Psoas muscle (tissue), 8 donors: ENCODE measurements around the gene NACA. TPM values are rescaled to one million over a fixed set of nuclear protein-coding genes. Genes with fewer than 3 reads are reported as not detected.
A peak's percentile ranks its signal among the peaks of the same experiment; 100 is the strongest.

Source experiments
- ATAC-seq, 4 donors: fragments of 200-7000 bp; cut with Tn5 transposase; one replicate each; pipeline ENCODE4 v1.9.1; 2020; ENCODE audit warnings: moderate library complexity in 3 of 4, mild to moderate bottlenecking in 2 of 4
- DNase-seq, 2 donors: peaks; one replicate each; pipeline ENCODE4 v3.0.0-alpha.2; 2020
- H3K27ac ChIP-seq: fragments of 200-600 bp; one replicate; pipeline ENCODE4 v1.8.0; 2022
- H3K27me3 ChIP-seq, 3 donors: fragments of 200-600 bp in 1 of 3; one replicate each; pipeline versions ENCODE4 v1.6.1 to v1.8.0; 2013 to 2022; ENCODE audit warnings: low read length in 2 of 3, mild to moderate bottlenecking in 2 of 3, moderate library complexity in 1 of 3; ENCODE audit not compliant: insufficient read depth in 3 of 3
- H3K36me3 ChIP-seq, 2 donors: fragments of 200-600 bp in 1 of 2; one replicate each; pipeline versions ENCODE4 v1.6.1 to v1.8.0; 2013 to 2022; ENCODE audit warnings: low read depth in 1 of 2, mild to moderate bottlenecking in 1 of 2, moderate library complexity in 1 of 2; ENCODE audit not compliant: insufficient read depth in 1 of 2
- H3K4me1 ChIP-seq: fragments of 200-600 bp; one replicate; pipeline ENCODE4 v1.8.0; 2022
- H3K4me3 ChIP-seq: fragments of 200-600 bp; one replicate; pipeline ENCODE4 v1.8.0; 2022; ENCODE audit warnings: mild to moderate bottlenecking
- H3K9me3 ChIP-seq: fragments of 200-600 bp; one replicate; pipeline ENCODE4 v1.8.0; 2022
- WGBS, 3 donors: extraction: QIAGEN DNeasy Blood & Tissue Kit; methylation state at CpG; one replicate each; pipeline versions ENCODE4 v1.1.6 to v1.1.7; 2013; 5-methylcytosine and 5-hydroxymethylcytosine counted together
- intact Hi-C, 2 donors: fragments of 100-400 bp; cut with DNase I; formaldehyde crosslinking; loops; one replicate each; pipeline versions ENCODE4 v1.11.0 to v1.14.2; 2022
- polyA plus RNA-seq, 3 donors: library from polyadenylated mRNA; stranded (reverse); fragments of 200-250 nt; gene quantifications; one replicate each; pipeline ENCODE4 v1.2.3, GENCODE V29; 2013
- total RNA-seq, 4 donors: library from RNA; stranded (reverse); fragmentation: NEBNext Ultra II Directional in 2 of 4; extraction: Animal tissue kit (Norgen Biotek cat#: 25700) in 2 of 4; gene quantifications; one replicate each; pipeline versions ENCODE4 v1.2.1 to v1.2.4, GENCODE V29; 2021 to 2023
- TF ChIP-seq, protein P1 (sequence below): fragments of 200-600 bp; IDR thresholded peaks from one replicate; pipeline ENCODE4 v1.8.0; 2022; ENCODE audit warnings: antibody characterized with exemption
- donor health status: healthy with polysubstance abuse.
- donor health status: DM: no; HTN: no; CAD: no; lungs with moderate emphysema.
- donor health status: Bipolar disorder and iron deficiency.
- donor health status: healthy.
- donor health status: DM: yes; HTN: yes; CAD: no.
- donor health status: DM: no; HTN: no; CAD: no.
- donor health status: DM: no; HTN: no; CAD: no.
- donor health status: DM: yes; HTN: yes; CAD: no.

The NACA gene
- total and polyA plus RNA-seq, 7 donors = 434 to 1,147 (median 496) TPM

DNA sequence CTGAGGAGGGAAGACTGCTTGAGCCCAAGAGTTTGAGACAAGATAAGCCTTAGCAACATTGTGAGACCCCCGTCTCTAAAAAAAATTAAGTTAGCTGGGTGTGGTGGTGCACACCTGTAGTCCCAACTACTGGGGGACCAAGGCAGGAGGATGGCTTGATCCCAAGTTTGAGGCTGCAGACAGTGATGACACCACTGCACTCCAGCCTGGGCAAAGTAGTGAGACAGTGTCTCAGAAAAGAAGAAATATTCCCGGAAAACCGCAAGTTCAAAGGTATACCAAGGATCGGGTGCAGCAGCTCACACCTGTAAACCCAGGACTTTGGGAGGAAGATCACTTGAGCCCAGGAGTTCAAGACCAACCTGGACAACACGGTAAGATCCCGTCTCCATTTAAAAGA lies 42.8 kb downstream of the NACA start:
- H3K27ac ChIP-seq = peak overlapping the region; percentile 56
- ATAC-seq (no peak), DNase-seq (no peak)
- intact Hi-C loops = loop anchor here in 1 of 2 donors (5.0 kb wide), 1 partner anchor 35 kb away; the partner anchor contains the start of gene ATP5F1B
- peaks cover 72% of the 10 kb centered on the region for H3K4me1 ChIP-seq
- TF ChIP-seq, protein P1, sequence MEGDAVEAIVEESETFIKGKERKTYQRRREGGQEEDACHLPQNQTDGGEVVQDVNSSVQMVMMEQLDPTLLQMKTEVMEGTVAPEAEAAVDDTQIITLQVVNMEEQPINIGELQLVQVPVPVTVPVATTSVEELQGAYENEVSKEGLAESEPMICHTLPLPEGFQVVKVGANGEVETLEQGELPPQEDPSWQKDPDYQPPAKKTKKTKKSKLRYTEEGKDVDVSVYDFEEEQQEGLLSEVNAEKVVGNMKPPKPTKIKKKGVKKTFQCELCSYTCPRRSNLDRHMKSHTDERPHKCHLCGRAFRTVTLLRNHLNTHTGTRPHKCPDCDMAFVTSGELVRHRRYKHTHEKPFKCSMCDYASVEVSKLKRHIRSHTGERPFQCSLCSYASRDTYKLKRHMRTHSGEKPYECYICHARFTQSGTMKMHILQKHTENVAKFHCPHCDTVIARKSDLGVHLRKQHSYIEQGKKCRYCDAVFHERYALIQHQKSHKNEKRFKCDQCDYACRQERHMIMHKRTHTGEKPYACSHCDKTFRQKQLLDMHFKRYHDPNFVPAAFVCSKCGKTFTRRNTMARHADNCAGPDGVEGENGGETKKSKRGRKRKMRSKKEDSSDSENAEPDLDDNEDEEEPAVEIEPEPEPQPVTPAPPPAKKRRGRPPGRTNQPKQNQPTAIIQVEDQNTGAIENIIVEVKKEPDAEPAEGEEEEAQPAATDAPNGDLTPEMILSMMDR = no peak
- peak overlapping the region; percentile 94 for H3K4me3 ChIP-seq
- peaks cover 3 to 27% of the 10 kb centered on the region in 2 donors for H3K36me3 ChIP-seq
- H3K27me3 ChIP-seq = no peaks in the 10 kb centered on the region
- no peaks in the 10 kb centered on the region for H3K9me3 ChIP-seq
- WGBS, 3 donors = 92 to 96% (median 93%) methylated on average over 6 of the region's 6 CpGs

DNA sequence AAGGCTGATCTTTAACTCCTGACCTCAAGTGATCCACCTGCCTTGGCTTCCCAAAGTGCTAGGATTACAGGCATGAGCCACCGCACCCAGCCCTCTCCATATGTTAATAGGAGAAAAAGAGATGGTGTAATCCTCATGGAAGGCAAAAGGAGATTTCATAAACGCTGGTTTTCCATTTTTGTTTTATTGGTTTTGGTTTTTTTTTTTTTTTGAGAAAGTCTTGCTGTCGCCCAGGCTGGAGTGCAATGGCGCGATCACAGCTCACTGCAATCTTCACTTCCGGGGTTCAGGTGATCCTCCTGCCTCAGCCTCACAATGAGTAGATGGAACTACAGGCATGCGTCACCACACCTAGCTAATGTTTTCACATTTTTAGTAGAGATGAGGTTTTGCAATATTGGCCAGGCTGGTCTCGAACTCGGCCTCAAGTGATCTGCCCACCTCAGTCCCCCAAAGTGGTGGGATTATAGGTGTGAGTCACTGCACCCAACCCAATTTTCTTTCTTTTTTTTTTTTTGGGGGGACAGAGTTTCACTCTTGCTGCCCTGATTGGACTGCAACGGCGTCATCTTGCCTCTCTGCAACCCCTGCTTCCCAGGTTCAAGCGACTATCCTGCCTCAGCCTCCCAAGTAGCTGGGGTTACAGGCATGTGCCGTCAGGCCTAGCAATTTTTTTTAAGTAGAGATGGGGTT lies 45.1 kb downstream of the NACA start:
- Histone ChIP-seq H3K27ac (peak overlapping the region; percentile 56), H3K4me3 (no peak overlapping the region), H3K27me3 (no peaks in the 10 kb centered on the region), H3K36me3 (peaks cover 3 to 22% of the 10 kb centered on the region in 2 donors), H3K9me3 (no peaks in the 10 kb centered on the region), H3K4me1 (peaks cover 80% of the 10 kb centered on the region)
- DNase-seq (no peak), ATAC-seq (peak in 2 of 4 donors; percentile 24 to 29)
- 83 to 90% (median 87%) methylated on average over 13 of the region's 13 CpGs for WGBS, 3 donors
- TF ChIP-seq, protein P1 = no peak
- intact Hi-C loops = loop anchor here in 1 of 2 donors (5.0 kb wide), 1 partner anchor 33 kb away; the partner anchor contains the start of gene ATP5F1B

DNA sequence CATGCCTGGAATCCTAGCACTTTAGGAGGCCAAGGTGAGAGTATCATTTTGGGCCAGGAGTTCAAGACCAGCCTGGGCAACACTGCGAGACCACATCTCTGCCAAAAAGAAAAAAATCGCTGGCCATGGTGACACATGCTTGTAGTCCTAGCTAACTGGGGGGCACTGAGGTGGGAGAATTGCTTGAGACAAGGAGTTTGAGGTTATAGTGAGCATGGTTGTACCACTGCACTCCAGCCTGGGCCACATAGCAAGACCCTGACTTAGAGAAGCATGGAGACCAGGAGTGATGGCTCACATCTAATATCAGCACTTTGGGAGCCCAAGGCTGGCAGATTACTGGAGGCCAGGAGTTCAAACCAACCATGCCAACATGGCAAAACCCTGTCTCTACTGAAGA lies 46.2 kb downstream of the NACA start:
- DNase-seq (no peak), ATAC-seq (no peak)
- Histone ChIP-seq H3K4me3 (no peak overlapping the region), H3K27me3 (no peaks in the 10 kb centered on the region), H3K27ac (peak overlapping the region; percentile 56), H3K4me1 (peaks cover 69% of the 10 kb centered on the region), H3K9me3 (no peaks in the 10 kb centered on the region), H3K36me3 (peaks cover 3 to 23% of the 10 kb centered on the region in 2 donors)
- 77 to 85% (median 82%) methylated on average over 2 of the region's 2 CpGs for WGBS, 3 donors
- TF ChIP-seq, protein P1 = no peak
- intact Hi-C loops = no loop called here

DNA sequence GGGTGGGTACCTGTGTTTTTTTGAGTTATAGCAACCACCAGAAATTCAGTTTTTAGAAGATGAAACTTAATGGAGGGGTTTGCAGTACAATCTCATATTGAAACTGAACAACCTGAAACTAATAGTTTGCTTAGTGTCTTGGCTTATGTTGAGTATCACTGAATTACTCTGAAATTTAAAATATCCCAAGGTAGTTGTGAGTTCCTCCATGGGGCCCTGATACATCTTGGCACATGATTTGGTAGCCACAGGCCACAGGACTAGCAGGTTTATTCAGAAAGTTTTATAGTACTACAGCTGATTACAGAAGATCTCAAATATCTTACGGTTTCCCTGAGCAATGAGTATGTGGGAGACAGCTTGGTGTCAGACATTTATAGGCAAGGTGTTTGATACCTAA lies 47.4 kb downstream of the NACA start:
- peak overlapping the region; percentile 50 for H3K27ac ChIP-seq
- DNase-seq = no peak
- H3K36me3 ChIP-seq = peaks cover 3 to 30% of the 10 kb centered on the region in 2 donors
- no peaks in the 10 kb centered on the region for H3K9me3 ChIP-seq
- H3K4me1 ChIP-seq = peaks cover 63% of the 10 kb centered on the region
- no peak overlapping the region for H3K4me3 ChIP-seq
- TF ChIP-seq, protein P1 = no peak
- 30 to 70% (median 49%) methylated on average over 1 of the region's 1 CpG for WGBS, 3 donors
- ATAC-seq = no peak
- H3K27me3 ChIP-seq = no peaks in the 10 kb centered on the region
- intact Hi-C loops = no loop called here
